Right cardiac atrium (tissue), 5 donors: ENCODE results near the gene ARID1A. TPM values are rescaled to one million over a fixed set of nuclear protein-coding genes. Genes with fewer than 3 reads are reported as not detected.

Experiments
- ATAC-seq, 2 donors: fragments of 200-7000 bp; cut with Tn5 transposase; one replicate each; pipeline versions ENCODE4 v1.8.0 to v1.9.1; 2020; ENCODE audit warnings: moderate library complexity in 2 of 2, mild to moderate bottlenecking in 1 of 2
- DNase-seq, 3 donors: peaks; one replicate each; pipeline ENCODE4 v3.0.0-alpha.2; 2020
- H3K27ac ChIP-seq: one replicate; pipeline ENCODE4 v1.5.1; 2013; ENCODE audit warnings: mild to moderate bottlenecking, low read length, control low read depth, moderate library complexity
- H3K27me3 ChIP-seq: one replicate; pipeline ENCODE4 v1.6.1; 2013; ENCODE audit not compliant: control insufficient read depth, insufficient read depth
- H3K4me1 ChIP-seq: one replicate; pipeline ENCODE4 v1.6.1; 2013; ENCODE audit warnings: low read length; ENCODE audit not compliant: control insufficient read depth, insufficient read depth
- H3K4me3 ChIP-seq: one replicate; pipeline ENCODE4 v1.5.1; 2013; ENCODE audit warnings: low read length, control low read depth
- H3K9me3 ChIP-seq: one replicate; pipeline ENCODE4 v1.6.1; 2013; ENCODE audit warnings: low read length; ENCODE audit not compliant: control insufficient read depth
- WGBS: extraction: QIAGEN DNeasy Blood & Tissue Kit; methylation state at CpG from one replicate; pipeline ENCODE4 v1.1.7; 2013; 5-methylcytosine and 5-hydroxymethylcytosine counted together
- intact Hi-C, 4 donors: fragments of 100-400 bp; cut with DNase I; formaldehyde crosslinking; loops; one replicate each; pipeline versions ENCODE4 v1.11.0 to v1.14.0; 2022 to 2023
- polyA plus RNA-seq: library from polyadenylated mRNA; stranded (reverse); fragments of 200-250 nt; gene quantifications from one replicate; pipeline ENCODE4 v1.2.3, GENCODE V29; 2013
- total RNA-seq, 4 donors: library from RNA; stranded (reverse); fragmentation: NEBNext Ultra II Directional; extraction: Animal tissue kit (Norgen Biotek cat#: 25700); gene quantifications; one replicate each; pipeline ENCODE4 v1.2.1, GENCODE V29; 2021
- donor health status: healthy with polysubstance abuse.
- donor health status: DM: no; HTN: yes; CAD: no.
- donor health status: DM: no; HTN: no; CAD: no.
- donor health status: DM: no; HTN: yes; CAD: no; lungs with severe emphysema.
- donor health status: DM: yes; HTN: yes; CAD: no.

The ARID1A gene
- total and polyA plus RNA-seq, 5 donors: 15.7 to 45.3 (median 37.6) TPM

DNA sequence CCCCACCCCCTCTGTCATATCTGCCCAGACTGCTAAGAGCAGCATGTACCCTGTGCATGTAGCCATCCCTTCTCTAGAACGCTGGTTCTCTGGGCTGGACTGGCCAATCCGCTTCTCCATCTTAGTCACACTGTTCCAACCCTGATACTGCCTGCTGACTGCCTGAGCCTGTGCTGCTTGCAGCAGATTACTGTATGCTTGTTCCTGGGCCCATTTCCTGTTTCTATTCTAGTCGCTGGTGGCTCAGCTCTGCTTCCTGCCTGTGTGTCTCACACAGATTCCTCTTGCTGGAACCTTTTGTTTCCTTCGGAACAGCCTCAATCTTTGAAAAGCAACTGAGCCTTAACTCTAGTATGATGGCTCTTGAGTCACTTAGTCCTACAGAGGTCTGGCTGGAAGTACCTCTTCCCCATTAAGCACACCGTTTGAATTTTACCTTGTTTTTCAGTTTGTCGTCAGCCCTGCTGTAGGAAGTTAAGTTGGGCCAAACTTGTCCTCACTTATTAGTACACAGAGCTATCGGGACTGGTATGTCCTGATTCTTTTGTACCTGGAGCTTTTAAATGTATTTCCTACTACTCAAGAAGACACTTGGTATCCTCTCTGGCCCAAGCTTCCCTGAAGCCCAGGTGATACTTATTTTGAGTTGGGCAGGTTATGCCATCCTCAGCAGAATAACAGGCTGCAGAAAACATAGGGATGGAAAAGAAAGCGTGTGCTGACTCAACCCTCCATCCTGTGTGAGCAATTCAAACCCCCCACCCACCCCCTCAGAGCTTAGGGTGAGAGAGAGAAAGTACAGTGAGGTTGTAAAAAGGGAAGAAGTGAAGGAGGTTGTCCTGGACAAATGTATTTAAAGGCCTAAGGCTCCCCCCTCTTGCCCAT lies 48.5 kb downstream of the ARID1A start:
- Histone ChIP-seq H3K9me3 (no peaks in the 10 kb centered on the region), H3K4me1 (peaks cover 12% of the 10 kb centered on the region), H3K27ac (peak overlapping the region; percentile 78), H3K27me3 (no peaks in the 10 kb centered on the region), H3K4me3 (no peak overlapping the region)
- ATAC-seq (peak; percentile 96 to 98), DNase-seq (peak; percentile 70 to 83 (median 79))
- 41% methylated on average over 8 of the region's 8 CpGs for WGBS
- intact Hi-C loops: loop anchor here in 1 of 4 donors (10.0 kb wide), 1 partner anchor 50 kb away; the partner anchor contains the start of gene ARID1A

DNA sequence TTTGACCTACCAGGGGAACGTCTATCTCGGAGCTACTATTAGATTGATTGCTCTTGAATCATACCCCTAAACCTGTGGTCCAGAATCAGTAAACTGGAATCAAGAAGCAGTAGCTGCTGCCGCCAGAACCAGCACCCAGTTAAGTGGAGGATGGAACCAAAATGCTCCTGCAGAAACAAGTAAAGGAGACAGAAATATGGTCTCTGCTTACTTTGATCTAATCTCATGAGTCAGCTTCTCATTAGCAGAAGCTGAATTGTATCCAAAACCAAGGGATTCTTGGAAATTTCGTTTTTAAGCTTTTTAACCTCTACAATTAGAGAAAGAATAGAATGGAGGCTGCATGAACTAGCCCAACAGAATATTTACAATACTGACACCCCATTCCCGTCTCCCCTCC lies 49.4 kb downstream of the ARID1A start:
- ATAC-seq: no peak
- Histone ChIP-seq H3K27ac (no peak overlapping the region), H3K4me3 (no peak overlapping the region), H3K9me3 (no peaks in the 10 kb centered on the region), H3K4me1 (peaks cover 12% of the 10 kb centered on the region), H3K27me3 (no peaks in the 10 kb centered on the region)
- WGBS: 65% methylated on average over 5 of the region's 5 CpGs
- intact Hi-C loops: loop anchor here in 1 of 4 donors (10.0 kb wide), 1 partner anchor 50 kb away; the partner anchor contains the start of gene ARID1A
- DNase-seq: no peak

DNA sequence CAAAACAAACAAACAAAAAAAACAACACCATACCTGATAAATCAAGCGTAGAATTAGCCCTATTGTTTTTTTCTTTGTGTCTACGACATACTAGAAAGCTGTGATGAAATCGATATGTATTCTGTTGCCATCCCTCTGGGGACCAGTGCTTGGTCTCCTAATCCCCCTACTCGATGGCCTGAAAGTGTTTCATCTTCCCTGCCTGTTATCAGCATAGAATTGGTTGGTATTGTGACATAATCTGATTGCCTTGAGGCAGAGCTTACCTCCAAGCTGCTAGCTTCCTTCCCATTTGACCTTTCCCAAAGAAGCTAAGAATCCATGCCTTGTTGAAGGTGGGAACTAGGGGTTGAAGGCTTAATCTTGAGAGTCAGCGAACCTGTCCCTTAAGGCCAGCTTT lies 51.2 kb downstream of the ARID1A start:
- no peak overlapping the region for H3K27ac ChIP-seq
- ATAC-seq (no peak), DNase-seq (no peak)
- no peaks in the 10 kb centered on the region for H3K9me3 ChIP-seq
- no peaks in the 10 kb centered on the region for H3K27me3 ChIP-seq
- H3K4me3 ChIP-seq: no peak overlapping the region
- intact Hi-C loops: loop anchor here in 1 of 4 donors (10.0 kb wide), 1 partner anchor 52 kb away; the partner anchor contains the start of gene ARID1A
- 94% methylated on average over 5 of the region's 5 CpGs for WGBS
- H3K4me1 ChIP-seq: peaks cover 14% of the 10 kb centered on the region

DNA sequence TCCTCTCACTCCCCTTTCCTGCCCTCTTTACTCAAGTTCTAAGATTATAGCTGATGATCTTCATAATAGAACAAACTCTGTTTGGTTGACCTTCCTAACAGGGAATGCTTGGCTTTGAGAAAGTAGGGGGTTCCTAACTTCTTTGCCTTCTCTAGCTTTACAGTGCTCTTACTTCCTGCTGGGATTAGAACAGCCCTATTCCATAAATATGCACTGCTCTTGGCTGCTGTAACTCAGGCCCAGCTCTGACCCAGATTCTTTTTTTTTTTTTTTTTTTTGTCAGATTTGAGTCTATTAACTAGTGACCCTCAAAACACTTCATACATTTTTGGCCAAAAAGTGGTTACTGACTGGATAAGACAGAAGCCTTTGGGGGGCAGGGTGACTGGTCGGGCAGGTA lies 52.5 kb downstream of the ARID1A start:
- Histone ChIP-seq H3K4me1 (peaks cover 22% of the 10 kb centered on the region), H3K27ac (no peak overlapping the region), H3K4me3 (no peak overlapping the region), H3K27me3 (no peaks in the 10 kb centered on the region), H3K9me3 (no peaks in the 10 kb centered on the region)
- 79% methylated on average over 1 of the region's 1 CpG for WGBS
- intact Hi-C loops: loop anchor here in 1 of 4 donors (10.0 kb wide), 1 partner anchor 54 kb away; the partner anchor contains the start of gene ARID1A
- ATAC-seq: no peak
- no peak for DNase-seq

DNA sequence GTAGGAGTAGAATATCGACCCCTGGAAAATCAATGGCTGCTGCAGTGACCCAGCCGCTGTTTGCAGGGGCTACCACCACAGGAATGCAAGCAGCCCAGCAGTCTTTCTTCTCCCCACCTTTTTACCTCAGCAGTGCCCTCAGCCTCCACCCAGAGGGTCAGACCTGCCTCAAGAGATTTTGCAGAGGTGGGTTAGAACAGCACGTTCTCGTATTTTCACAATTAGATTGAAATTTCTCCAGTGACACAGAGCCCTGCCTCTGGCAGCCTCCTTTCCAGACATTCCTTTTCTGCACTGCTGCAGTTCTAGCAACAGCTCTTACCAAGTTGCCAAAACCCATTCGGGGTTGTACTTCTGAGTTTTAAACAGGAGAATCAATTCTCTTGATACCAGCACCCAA lies 53.6 kb downstream of the ARID1A start:
- Histone ChIP-seq H3K9me3 (no peaks in the 10 kb centered on the region), H3K4me1 (peaks cover 25% of the 10 kb centered on the region), H3K27me3 (no peaks in the 10 kb centered on the region), H3K4me3 (no peak overlapping the region), H3K27ac (no peak overlapping the region)
- ATAC-seq: no peak
- DNase-seq: no peak
- 72% methylated on average over 5 of the region's 5 CpGs for WGBS
- intact Hi-C loops: loop anchor here in 1 of 4 donors (10.0 kb wide), 1 partner anchor 55 kb away; the partner anchor contains the start of gene ARID1A

DNA sequence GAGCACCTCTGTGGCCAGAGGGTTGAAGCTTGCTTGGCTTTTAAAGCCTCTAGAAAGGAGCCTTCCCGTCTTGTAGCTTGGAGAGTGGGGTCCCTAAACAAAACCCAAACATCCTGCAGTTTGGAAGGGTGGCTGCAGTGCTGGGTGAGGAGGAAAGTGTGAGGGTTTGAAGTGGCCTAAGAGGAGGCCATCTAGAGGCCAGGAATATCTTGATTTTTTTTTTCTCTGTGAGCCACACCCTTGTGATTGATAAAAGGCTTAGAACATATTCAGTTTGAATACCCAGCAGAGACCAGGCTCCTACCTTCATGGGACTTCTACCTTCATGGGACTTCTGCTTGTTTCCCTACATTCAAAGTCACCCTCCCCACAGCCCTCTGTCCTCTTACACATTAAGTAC lies 54.6 kb downstream of the ARID1A start:
- no peaks in the 10 kb centered on the region for H3K27me3 ChIP-seq
- H3K27ac ChIP-seq: no peak overlapping the region
- no peak for ATAC-seq
- intact Hi-C loops: no loop called here
- DNase-seq: no peak
- no peaks in the 10 kb centered on the region for H3K9me3 ChIP-seq
- no peak overlapping the region for H3K4me3 ChIP-seq
- H3K4me1 ChIP-seq: peaks cover 25% of the 10 kb centered on the region
- 79% methylated on average over 1 of the region's 1 CpG for WGBS

DNA sequence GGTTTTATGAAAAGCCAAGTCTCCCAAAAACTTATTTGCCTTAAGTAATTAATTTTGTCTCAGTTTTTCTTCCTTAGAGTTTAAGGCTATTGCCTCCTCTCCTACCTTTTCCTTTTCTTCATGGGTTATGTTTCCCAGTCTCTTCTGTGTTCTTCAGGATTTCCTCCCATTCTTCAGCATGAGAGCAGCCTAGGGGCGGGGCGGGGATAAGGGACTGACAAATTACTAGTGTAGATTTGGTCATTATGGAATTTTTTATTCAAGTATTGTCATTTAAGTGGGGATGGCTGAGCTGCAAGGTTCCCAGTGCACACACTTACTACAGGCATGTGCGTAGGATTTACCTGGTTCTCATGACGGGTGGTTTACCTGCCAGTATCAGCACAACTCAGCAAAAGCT lies 56.7 kb downstream of the ARID1A start:
- Histone ChIP-seq H3K4me3 (no peak overlapping the region), H3K27me3 (no peaks in the 10 kb centered on the region), H3K4me1 (peaks cover 23% of the 10 kb centered on the region), H3K27ac (peak overlapping the region; percentile 92), H3K9me3 (no peaks in the 10 kb centered on the region)
- 73% methylated on average over 4 of the region's 4 CpGs for WGBS
- intact Hi-C loops: no loop called here
- DNase-seq: peak in 2 of 3 donors; percentile 49 to 76
- ATAC-seq: peak in 1 of 2 donors; percentile 72

DNA sequence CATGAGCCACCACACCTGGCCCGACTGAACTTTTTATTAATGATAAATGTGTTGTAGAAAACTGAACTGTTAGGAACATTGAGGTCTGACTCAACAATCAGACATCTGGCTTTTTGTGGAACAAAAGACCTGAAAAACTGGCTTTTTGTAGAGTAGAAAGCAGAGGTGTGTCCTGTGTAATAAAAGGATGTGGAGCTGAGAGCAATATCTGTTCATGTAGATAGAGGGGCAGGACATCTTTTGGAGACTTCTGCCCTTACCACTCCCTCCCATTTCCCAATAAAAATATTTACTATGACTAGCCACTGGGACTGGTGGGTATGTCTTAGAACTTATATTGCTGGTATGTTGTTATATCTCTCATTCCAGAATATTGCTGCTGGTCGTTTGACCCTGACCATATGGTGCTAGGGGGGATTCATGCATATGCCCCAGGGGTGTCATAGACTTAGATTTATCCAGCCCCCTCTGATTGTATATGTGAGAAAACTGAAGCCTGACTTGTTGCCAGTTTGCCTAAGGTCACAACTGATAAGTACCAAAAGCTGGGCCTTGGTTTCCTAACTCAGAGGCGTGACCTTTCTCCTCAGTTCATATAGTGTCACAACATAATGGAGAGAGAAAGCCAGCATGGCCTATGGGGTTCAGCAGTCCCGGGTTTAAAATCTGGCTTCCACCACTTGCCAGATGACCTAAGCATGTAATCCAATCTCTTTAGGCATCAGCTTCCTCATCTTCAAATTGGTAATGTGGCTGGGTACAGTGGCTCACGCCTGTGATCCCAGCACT lies 58.5 kb downstream of the ARID1A start:
- Histone ChIP-seq H3K27ac (no peak overlapping the region), H3K4me3 (no peak overlapping the region), H3K27me3 (no peaks in the 10 kb centered on the region), H3K4me1 (peaks cover 20% of the 10 kb centered on the region), H3K9me3 (no peaks in the 10 kb centered on the region)
- intact Hi-C loops: no loop called here
- ATAC-seq (no peak), DNase-seq (no peak)
- WGBS: 77% methylated on average over 5 of the region's 5 CpGs

DNA sequence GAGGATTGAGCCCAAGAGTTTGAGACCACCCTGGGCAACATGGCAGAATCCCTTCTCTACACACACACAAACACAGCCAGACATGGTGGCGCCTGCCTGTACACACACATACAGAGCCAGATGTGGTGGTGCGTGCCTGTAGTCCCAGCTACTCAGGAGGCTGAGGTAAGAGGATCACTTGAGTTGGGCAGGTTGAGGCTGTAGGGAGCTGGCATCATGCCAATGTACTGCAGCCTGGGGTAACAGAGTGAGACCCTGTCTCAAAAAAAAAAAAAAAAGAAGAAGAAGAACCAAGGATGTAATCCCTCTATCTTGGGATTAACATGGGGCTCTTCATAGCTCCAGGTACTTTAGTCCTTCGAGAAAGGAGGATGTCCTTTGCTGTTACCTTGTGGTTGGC lies 62.5 kb downstream of the ARID1A start:
- H3K4me3 ChIP-seq: no peak overlapping the region
- DNase-seq: no peak
- intact Hi-C loops: no loop called here
- no peak for ATAC-seq
- H3K4me1 ChIP-seq: peaks cover 10% of the 10 kb centered on the region
- no peaks in the 10 kb centered on the region for H3K27me3 ChIP-seq
- 98% methylated on average over 3 of the region's 3 CpGs for WGBS
- no peaks in the 10 kb centered on the region for H3K9me3 ChIP-seq
- H3K27ac ChIP-seq: no peak overlapping the region

DNA sequence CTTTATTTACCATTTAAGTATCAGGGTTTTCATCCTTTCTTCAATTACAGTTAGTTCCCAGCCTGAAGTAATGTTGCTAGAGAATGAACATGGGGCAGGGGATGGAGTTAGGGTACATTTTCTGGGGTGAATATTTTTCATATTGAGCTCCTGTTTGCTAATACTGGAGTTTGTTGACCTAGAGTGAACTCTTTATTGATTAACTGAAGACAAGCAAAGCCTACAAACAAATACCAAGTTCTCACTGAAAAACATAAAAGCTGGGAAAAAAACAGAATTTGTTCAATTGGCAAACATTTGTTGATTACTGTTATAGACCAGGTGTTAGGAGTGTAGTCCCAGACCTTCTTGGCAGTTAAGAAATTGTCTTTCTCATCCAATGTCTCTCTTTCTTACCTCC lies 63.7 kb downstream of the ARID1A start:
- intact Hi-C loops: no loop called here
- no peak overlapping the region for H3K4me3 ChIP-seq
- H3K9me3 ChIP-seq: no peaks in the 10 kb centered on the region
- DNase-seq: no peak
- peaks cover 4% of the 10 kb centered on the region for H3K4me1 ChIP-seq
- ATAC-seq: no peak
- H3K27ac ChIP-seq: no peak overlapping the region
- no peaks in the 10 kb centered on the region for H3K27me3 ChIP-seq

DNA sequence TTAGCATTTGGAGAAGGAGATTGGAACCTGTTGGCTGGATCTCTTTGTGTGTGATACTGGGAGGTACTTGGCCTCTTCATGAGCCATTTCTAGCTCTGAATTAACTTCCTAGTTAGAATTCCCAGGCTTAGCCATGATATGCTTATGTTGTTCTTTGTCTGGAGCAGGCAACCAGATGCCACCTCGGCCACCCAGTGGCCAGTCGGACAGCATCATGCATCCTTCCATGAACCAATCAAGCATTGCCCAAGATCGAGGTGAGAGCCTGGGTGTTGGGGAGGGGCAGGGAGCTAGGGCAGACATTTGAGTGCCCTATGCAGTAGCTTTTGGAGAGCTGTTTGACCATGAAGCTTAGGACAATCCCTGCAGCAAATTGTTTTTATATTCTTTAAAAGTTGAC lies 65.4 kb downstream of the ARID1A start:
- peak in 1 of 2 donors; percentile 19 for ATAC-seq
- intact Hi-C loops: no loop called here
- H3K27me3 ChIP-seq: no peaks in the 10 kb centered on the region

More for the DNA sequence above, 65.4 kb downstream of the ARID1A start:
- H3K4me3 ChIP-seq: no peak overlapping the region
- WGBS: 59% methylated on average over 3 of the region's 3 CpGs
- DNase-seq: no peak
- no peaks in the 10 kb centered on the region for H3K4me1 ChIP-seq
- no peak overlapping the region for H3K27ac ChIP-seq
- no peaks in the 10 kb centered on the region for H3K9me3 ChIP-seq
